CD4-positive, CD25-positive, alpha-beta regulatory T cell (primary cell): ENCODE measurements around the gene ZNF26. TPM values are rescaled to one million over a fixed set of nuclear protein-coding genes. Genes with fewer than 3 reads are reported as not detected.

Experiments
- ATAC-seq, 2 donors: fragments of 150-1000 bp; cut with Tn5 transposase; one replicate each; pipeline ENCODE4 v1.10.0; 2021; ENCODE audit warnings: low read depth in 2 of 2, moderate number of reproducible peaks in 2 of 2, moderate library complexity in 1 of 2
- DNase-seq, 3 donors: peaks; one replicate each; pipeline versions ENCODE4 v3.0.0 to v3.0.0-alpha.2; 2012 to 2022; ENCODE audit warnings: mixed read lengths in 1 of 3
- H3K27ac ChIP-seq: one replicate; pipeline ENCODE4 v1.7.0; 2013; ENCODE audit warnings: mild to moderate bottlenecking, low read length; ENCODE audit not compliant: insufficient read depth, poor library complexity, severe bottlenecking
- H3K27me3 ChIP-seq: one replicate; pipeline ENCODE4 v1.7.0; 2013; ENCODE audit warnings: low read length; ENCODE audit not compliant: control insufficient read depth, insufficient read depth
- H3K36me3 ChIP-seq: one replicate; pipeline ENCODE4 v1.7.0; 2013; ENCODE audit warnings: mild to moderate bottlenecking, low read length, moderate library complexity; ENCODE audit not compliant: control insufficient read depth, insufficient read depth
- H3K4me1 ChIP-seq: 2 replicates; pipeline ENCODE4 v1.7.0; 2013; ENCODE audit warnings: mild to moderate bottlenecking, low read length; ENCODE audit not compliant: insufficient read depth, control insufficient read depth, poor library complexity, severe bottlenecking
- H3K4me3 ChIP-seq: one replicate; pipeline ENCODE4 v1.7.0; 2013; ENCODE audit warnings: low read depth, mild to moderate bottlenecking, low read length, moderate library complexity
- H3K9me3 ChIP-seq, 2 experiments: 1 replicate in 1 of 2; 2 replicates in 1 of 2; pipeline ENCODE4 v1.7.0; 2013; ENCODE audit warnings: low read length in 2 of 2, mild to moderate bottlenecking in 1 of 2, moderate library complexity in 1 of 2; ENCODE audit not compliant: control insufficient read depth in 2 of 2
- H3K27ac Mint-ChIP-seq, 3 donors: one replicate each; pipeline ENCODE4 v1.8.0; 2020 to 2022; ENCODE audit warnings: mild to moderate bottlenecking in 3 of 3, mixed read lengths in 3 of 3, moderate library complexity in 2 of 3
- H3K27me3 Mint-ChIP-seq: one replicate; pipeline ENCODE4 v1.8.0; 2022; ENCODE audit warnings: mild to moderate bottlenecking, mixed read lengths
- H3K36me3 Mint-ChIP-seq: one replicate; pipeline ENCODE4 v1.8.0; 2020; ENCODE audit warnings: mixed read lengths
- H3K4me1 Mint-ChIP-seq, 4 donors: one replicate each; pipeline ENCODE4 v1.8.0; 2020 to 2022; ENCODE audit warnings: mixed read lengths in 4 of 4, mild to moderate bottlenecking in 1 of 4
- H3K4me3 Mint-ChIP-seq, 4 donors: one replicate each; pipeline ENCODE4 v1.8.0; 2020 to 2022; ENCODE audit warnings: mild to moderate bottlenecking in 4 of 4, mixed read lengths in 4 of 4, moderate library complexity in 3 of 4
- H3K9me3 Mint-ChIP-seq, 7 donors: one replicate each; pipeline ENCODE4 v1.8.0; 2020 to 2022; ENCODE audit warnings: mixed read lengths in 7 of 7, mild to moderate bottlenecking in 3 of 7, moderate library complexity in 2 of 7
- polyA plus RNA-seq, 4 donors: library from polyadenylated mRNA; unstranded; fragments of 300-500 nt; fragmentation: Illumina TruSeq; gene quantifications; one replicate each; pipeline ENCODE4 v1.2.3, GENCODE V29; 2021
- total RNA-seq: library from RNA; stranded (reverse); gene quantifications from one replicate; pipeline ENCODE4 v1.2.3, GENCODE V29; 2022

The ZNF26 gene
- total and polyA plus RNA-seq, 5 donors from 2014 or later: 6.9 to 29.6 (median 15.1) TPM

- H3K36me3 Mint-ChIP-seq: peaks cover 49% of the 10 kb centered on the region
- H3K4me1 Mint-ChIP-seq: peaks cover 0 to 2% (median 0%) of the 10 kb centered on the region in 4 donors
- Histone ChIP-seq H3K4me3 (no peak overlapping the region), H3K36me3 (peaks cover 63% of the 10 kb centered on the region), H3K9me3 (peaks cover 47 to 90% of the 10 kb centered on the region in 2 experiments), H3K27me3 (no peaks in the 10 kb centered on the region), H3K27ac (no peak overlapping the region), H3K4me1 (no peaks in the 10 kb centered on the region)
- ATAC-seq (no peak), DNase-seq (no peak)
- peaks cover 0 to 47% (median 17%) of the 10 kb centered on the region in 7 donors for H3K9me3 Mint-ChIP-seq
- peak overlapping the region in 2 of 3 donors; percentile 64 to 74 for H3K27ac Mint-ChIP-seq
- no peaks in the 10 kb centered on the region for H3K27me3 Mint-ChIP-seq
- H3K4me3 Mint-ChIP-seq: no peak overlapping the region
These were observed 40.4 kb upstream of the ZNF26 start for GRCh38 chr12:132945806-132946205.

GRCh38 chr12:132946246-132946820 lies 39.8 kb upstream of the ZNF26 start:
- peaks cover 0 to 42% (median 11%) of the 10 kb centered on the region in 7 donors for H3K9me3 Mint-ChIP-seq
- no peak overlapping the region for H3K4me3 Mint-ChIP-seq
- no peak for ATAC-seq
- Histone ChIP-seq H3K9me3 (peaks cover 48 to 85% of the 10 kb centered on the region in 2 experiments), H3K4me1 (no peaks in the 10 kb centered on the region), H3K36me3 (peaks cover 63% of the 10 kb centered on the region), H3K4me3 (no peak overlapping the region), H3K27ac (no peak overlapping the region), H3K27me3 (no peaks in the 10 kb centered on the region)
- H3K36me3 Mint-ChIP-seq: peaks cover 44% of the 10 kb centered on the region
- no peak for DNase-seq
- H3K27ac Mint-ChIP-seq: peak overlapping the region in 2 of 3 donors; percentile 64
- H3K27me3 Mint-ChIP-seq: no peaks in the 10 kb centered on the region
- peaks cover 0 to 2% (median 0%) of the 10 kb centered on the region in 4 donors for H3K4me1 Mint-ChIP-seq

GRCh38 chr12:132948146-132949066 lies 37.8 kb upstream of the ZNF26 start:
- no peaks in the 10 kb centered on the region for H3K27me3 ChIP-seq
- H3K9me3 ChIP-seq: peaks cover 42 to 76% of the 10 kb centered on the region in 2 experiments
- Mint-ChIP-seq H3K4me1 (peaks cover 0 to 9% (median 1%) of the 10 kb centered on the region in 4 donors), H3K27ac (no peak overlapping the region), H3K36me3 (peaks cover 38% of the 10 kb centered on the region), H3K4me3 (peak overlapping the region in 1 of 4 donors; percentile 35), H3K9me3 (peaks cover 0 to 37% (median 10%) of the 10 kb centered on the region in 7 donors), H3K27me3 (no peaks in the 10 kb centered on the region)
- H3K36me3 ChIP-seq: peaks cover 50% of the 10 kb centered on the region
- H3K4me3 ChIP-seq: no peak overlapping the region
- DNase-seq (no peak), ATAC-seq (no peak)
- no peak overlapping the region for H3K27ac ChIP-seq
- no peaks in the 10 kb centered on the region for H3K4me1 ChIP-seq

- Histone ChIP-seq H3K36me3 (peaks cover 32% of the 10 kb centered on the region), H3K4me3 (no peak overlapping the region), H3K4me1 (peaks cover 3% of the 10 kb centered on the region), H3K9me3 (peaks cover 33 to 67% of the 10 kb centered on the region in 2 experiments), H3K27ac (no peak overlapping the region), H3K27me3 (no peaks in the 10 kb centered on the region)
- Mint-ChIP-seq H3K27ac (no peak overlapping the region), H3K4me1 (peaks cover 4 to 23% (median 13%) of the 10 kb centered on the region in 4 donors), H3K4me3 (no peak overlapping the region), H3K27me3 (no peaks in the 10 kb centered on the region), H3K9me3 (peaks cover 0 to 29% (median 12%) of the 10 kb centered on the region in 7 donors), H3K36me3 (peaks cover 30% of the 10 kb centered on the region)
- no peak for ATAC-seq
- no peak for DNase-seq
These were observed 36.0 kb upstream of the ZNF26 start for GRCh38 chr12:132949936-132950837.

- H3K9me3 ChIP-seq: peaks cover 27 to 61% of the 10 kb centered on the region in 2 experiments
- peaks cover 0 to 31% (median 7%) of the 10 kb centered on the region in 7 donors for H3K9me3 Mint-ChIP-seq
- no peak overlapping the region for H3K27ac ChIP-seq
- H3K36me3 Mint-ChIP-seq: peaks cover 23% of the 10 kb centered on the region
- no peaks in the 10 kb centered on the region for H3K27me3 Mint-ChIP-seq
- H3K4me3 Mint-ChIP-seq: no peak overlapping the region
- no peak overlapping the region for H3K4me3 ChIP-seq
- H3K27ac Mint-ChIP-seq: no peak overlapping the region
- no peaks in the 10 kb centered on the region for H3K27me3 ChIP-seq
- DNase-seq (no peak), ATAC-seq (no peak)
- H3K4me1 ChIP-seq: peaks cover 8% of the 10 kb centered on the region
- H3K4me1 Mint-ChIP-seq: peaks cover 4 to 28% (median 15%) of the 10 kb centered on the region in 4 donors
- peaks cover 24% of the 10 kb centered on the region for H3K36me3 ChIP-seq
These were observed 35.2 kb upstream of the ZNF26 start for GRCh38 chr12:132950844-132951535.

GRCh38 chr12:132951649-132952048 lies 34.5 kb upstream of the ZNF26 start:
- peaks cover 4 to 35% (median 18%) of the 10 kb centered on the region in 4 donors for H3K4me1 Mint-ChIP-seq
- H3K27me3 Mint-ChIP-seq: no peaks in the 10 kb centered on the region
- peaks cover 14% of the 10 kb centered on the region for H3K4me1 ChIP-seq
- DNase-seq (no peak), ATAC-seq (no peak)
- no peak overlapping the region for H3K4me3 ChIP-seq
- H3K9me3 ChIP-seq: peaks cover 22 to 54% of the 10 kb centered on the region in 2 experiments
- no peak overlapping the region for H3K27ac ChIP-seq
- no peaks in the 10 kb centered on the region for H3K27me3 ChIP-seq
- H3K9me3 Mint-ChIP-seq: peaks cover 0 to 30% (median 5%) of the 10 kb centered on the region in 7 donors
- H3K4me3 Mint-ChIP-seq: no peak overlapping the region
- no peak overlapping the region for H3K27ac Mint-ChIP-seq
- peaks cover 18% of the 10 kb centered on the region for H3K36me3 ChIP-seq
- H3K36me3 Mint-ChIP-seq: peaks cover 20% of the 10 kb centered on the region
